ENCODE data around the gene PRPF39. TPM values are rescaled to one million over a fixed set of nuclear protein-coding genes. Genes with fewer than 3 reads are reported as not detected.
A peak's percentile ranks its signal among the peaks of the same experiment; 100 is the strongest.

The PRPF39 gene
- total and polyA plus RNA-seq, 2 of the 13 experiments (the other 11 are each of a cell fraction or from before 2014, with no cell fraction given) = 44.2 to 65.0 TPM

- TF ChIP-seq ZNF724P (CRISPR knock-in tag; IDR thresholded peaks at IDR 0.05; ENCODE audit: borderline replicate concordance) = 0 out of 2 replicates have a peak, but pooled peaks have one; percentile 46
- peak; percentile 44; the same call in 1 of the 2 replicates for TF ChIP-seq PITX1 (CRISPR knock-in tag; IDR thresholded peaks at IDR 0.05)
- TF ChIP-seq ZNF136 (CRISPR knock-in tag; IDR thresholded peaks at IDR 0.05; ENCODE audit: low read depth) = no peak; the same call in 1 of the 2 replicates
- TF ChIP-seq ZNF674 (CRISPR knock-in tag; IDR thresholded peaks at IDR 0.05; ENCODE audit: low read depth) = no peak
- peak; percentile 87 for TF ChIP-seq POGZ (CRISPR knock-in tag; IDR thresholded peaks at IDR 0.05)
- TF ChIP-seq YY1 (IDR thresholded peaks at IDR 0.05; ENCODE audit: insufficient read depth, insufficient replicate concordance, low read depth, low read length) = peak; percentile 19
- no peak for TF ChIP-seq ZNF776 (CRISPR knock-in tag; IDR thresholded peaks at IDR 0.05)
- TF ChIP-seq E2F1 (CRISPR knock-in tag; IDR thresholded peaks at IDR 0.05) = 0 out of 2 replicates have a peak, but pooled peaks have one; percentile 18
- TF ChIP-seq ZBTB8A (CRISPR knock-in tag; IDR thresholded peaks at IDR 0.05; ENCODE audit: borderline replicate concordance, low read depth) = no peak
- no peak for TF ChIP-seq CSRNP2 (CRISPR knock-in tag; conservative IDR thresholded peaks at IDR 0.05; ENCODE audit: low read depth)
- 0 out of 2 replicates have a peak, but pooled peaks have one; percentile 67 for TF ChIP-seq NFKBIZ (CRISPR knock-in tag; IDR thresholded peaks at IDR 0.05)
- TF ChIP-seq GTF3A (CRISPR knock-in tag; conservative IDR thresholded peaks at IDR 0.05) = no peak
- TF ChIP-seq SMYD3 (CRISPR knock-in tag; IDR thresholded peaks at IDR 0.05) = 0 out of 2 replicates have a peak, but pooled peaks have one; percentile 74
- no peak for TF ChIP-seq MXD3 (CRISPR knock-in tag; IDR thresholded peaks at IDR 0.05)
- no peak for TF ChIP-seq DMTF1 (CRISPR knock-in tag; IDR thresholded peaks at IDR 0.05)
- peak; percentile 59 for TF ChIP-seq CREB1 (IDR thresholded peaks at IDR 0.05)
- TF ChIP-seq CREB1 (CRISPR knock-in tag; IDR thresholded peaks at IDR 0.05) = peak; percentile 86
- TF ChIP-seq HOXA7 (CRISPR knock-in tag; IDR thresholded peaks at IDR 0.05) = 0 out of 2 replicates have a peak, but pooled peaks have one; percentile 58
- TF ChIP-seq MED13 (CRISPR knock-in tag; IDR thresholded peaks at IDR 0.05) = no peak
- no peak for TF ChIP-seq FLYWCH1 (CRISPR knock-in tag; IDR thresholded peaks at IDR 0.05)
- no peak for TF ChIP-seq ZNF367 (CRISPR knock-in tag; IDR thresholded peaks at IDR 0.05; ENCODE audit: borderline replicate concordance)
- 0 out of 2 replicates have a peak, but pooled peaks have one; percentile 38 for TF ChIP-seq WIZ (CRISPR knock-in tag; IDR thresholded peaks at IDR 0.05)
- TF ChIP-seq AGO1 (IDR thresholded peaks at IDR 0.05; ENCODE audit: low read depth, low read length, poor library complexity, severe bottlenecking) = no peak
- TF ChIP-seq HIVEP1 (CRISPR knock-in tag; IDR thresholded peaks at IDR 0.05) = no peak
Measured at GRCh38 chr14:45135659-45136395, 51.9 kb downstream of the PRPF39 start, which contains the start of gene FANCM (continued).

All from HepG2 (cell line).